Measurements from ENCODE around the gene PEX26.

DNA sequence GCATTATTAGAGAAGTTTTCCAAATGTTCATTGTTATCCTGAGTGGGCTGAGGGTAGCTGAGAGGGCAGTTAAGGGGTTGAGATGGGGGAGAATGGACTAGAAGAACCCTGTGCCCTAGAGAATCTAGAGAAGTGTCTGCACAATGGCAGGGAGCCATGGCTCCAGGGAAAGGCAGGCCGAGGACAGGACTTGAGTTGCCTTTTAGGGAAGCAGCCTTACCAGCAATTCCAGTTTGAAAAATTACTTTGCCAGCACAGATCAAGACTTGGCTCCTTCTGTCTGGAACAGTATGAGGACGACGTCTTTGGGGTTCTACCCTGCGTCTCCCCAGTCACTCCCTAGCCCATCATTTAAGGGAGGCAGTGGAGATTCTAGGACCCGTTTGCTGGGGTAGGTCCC lies 27.7 kb upstream of the PEX26 start:
- TF ChIP-seq CTCF (optimal IDR thresholded peaks at IDR 0.05 in 1 of 3, IDR thresholded peaks at IDR 0.05 in 1 of 3, conservative IDR thresholded peaks at IDR 0.05 in 1 of 3; ENCODE audit: extremely low read depth in 1 of 3, insufficient read depth in 2 of 3, low read length in 3 of 3): no peak
- no peak for TF ChIP-seq EZH2 (IDR thresholded peaks at IDR 0.05; ENCODE audit: low read length)

Data from keratinocyte (primary cell).